Putamen (tissue), 1 donor: Measurements from ENCODE around the gene SDR42E1.

Source experiments
- DNase-seq: peaks from one replicate; pipeline ENCODE4 v3.0.0-alpha.2; 2016; ENCODE audit warnings: low spot score

Gene SDR42E1

DNA sequence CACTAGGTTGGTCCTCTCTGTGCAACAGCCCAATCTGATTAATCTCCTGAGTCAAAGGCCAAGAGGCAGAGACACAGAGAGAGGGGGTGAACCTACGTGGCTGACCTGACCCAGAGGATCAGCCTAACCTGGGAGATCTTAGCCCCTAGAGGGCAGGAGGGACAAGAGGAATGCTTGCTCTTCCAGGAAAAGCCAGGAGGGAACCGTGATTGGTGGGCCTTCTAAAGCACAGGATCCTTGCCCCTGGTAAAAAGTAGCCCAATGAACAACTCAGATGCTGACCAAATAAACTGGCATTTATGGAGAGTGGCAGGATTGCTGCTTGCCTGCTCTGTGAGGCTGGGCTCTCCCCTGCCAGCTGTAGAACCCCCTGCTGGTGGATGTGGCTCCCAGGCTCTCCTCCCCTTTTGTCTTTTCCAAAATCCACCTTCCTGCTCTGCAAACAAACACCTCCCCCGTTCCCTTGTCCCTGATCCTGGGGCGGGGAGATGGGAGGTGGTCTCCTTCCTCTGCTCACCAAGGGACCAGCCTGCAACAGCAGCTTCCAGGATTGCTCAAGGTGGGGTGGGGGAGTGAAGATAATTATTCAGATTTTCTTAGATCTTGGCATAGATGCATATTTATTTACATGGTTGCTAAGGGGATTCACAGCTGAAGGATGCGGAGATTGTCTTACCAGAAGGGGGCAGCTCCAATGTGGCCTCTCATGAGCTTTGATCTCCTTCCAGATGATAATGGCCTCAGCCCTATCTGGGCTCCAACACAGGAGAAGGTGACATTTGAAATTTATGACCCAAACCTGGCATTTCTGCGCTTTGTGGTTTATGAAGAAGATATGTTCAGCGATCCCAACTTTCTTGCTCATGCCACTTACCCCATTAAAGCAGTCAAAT is 71.9 kb downstream of the SDR42E1 start:
- DNase-seq, result no peak
